A549 (cell line): ENCODE data around the gene PLEKHH1. TPM values are rescaled to one million over a fixed set of nuclear protein-coding genes. Genes with fewer than 3 reads are reported as not detected.

Experiments used
- ATAC-seq, 2 experiments: fragments of 200-7000 bp in 1 of 2; fragments of >200 bp in 1 of 2; cut with Nextera tagmentation in 1 of 2; cut with Tn5 transposase in 1 of 2; 3 replicates each; pipeline versions ENCODE4 v1.8.0 to v1.9.1; 2018 to 2020; ENCODE audit warnings: mild to moderate bottlenecking in 1 of 2, moderate library complexity in 1 of 2
- CTCF ChIA-PET: fragments of 300-600 bp; sonication (Branson Sonifier 250); formaldehyde crosslinking; extraction: SDS; loops from one replicate; lab custom pipeline; 2021; ENCODE audit warnings: antibody characterized with exemption, inconsistent platforms; lab: Yijun Ruan, JAX
- POLR2A ChIA-PET: fragments of 350-600 bp; formaldehyde crosslinking; extraction: SDS; loops from one replicate; lab custom pipeline; 2021; ENCODE audit warnings: antibody characterized with exemption, inconsistent platforms; lab: Yijun Ruan, JAX
- DNase-seq, 2 experiments: peaks; one replicate each; pipeline versions ENCODE4 v3.0.0 to v3.0.0-alpha.2; 2011 to 2016; ENCODE audit warnings: low read depth in 1 of 2, low spot score in 1 of 2
- FAIRE-seq: peaks from 2 replicates; lab custom pipeline; 2011; peaks lifted over from hg19 to GRCh38; lab: Jason Lieb, UNC
- H3K27ac ChIP-seq, 2 experiments: fragments of >200 bp; sonication (Bioruptor Twin); formaldehyde crosslinking; 3 replicates each; pipeline ENCODE4 v1.5.1; 2016 to 2017
- H3K4me1 ChIP-seq: fragments of >200 bp; sonication (Bioruptor Twin); formaldehyde crosslinking; 3 replicates; pipeline ENCODE4 v1.6.1; 2016
- H3K4me2 ChIP-seq: fragments of >200 bp; sonication (Bioruptor Twin); formaldehyde crosslinking; 3 replicates; pipeline ENCODE4 v1.6.1; 2016
- H3K4me3 ChIP-seq: fragments of >200 bp; sonication (Bioruptor Twin); formaldehyde crosslinking; 3 replicates; pipeline ENCODE4 v1.5.1; 2016
- H3K9me3 ChIP-seq: fragments of >200 bp; sonication (Bioruptor Twin); formaldehyde crosslinking; 3 replicates; pipeline ENCODE4 v1.6.1; 2016
- BHLHE40 ChIP-seq: IDR thresholded peaks from 2 replicates; pipeline ENCODE4 v1.6.1; 2012; ENCODE audit warnings: low read depth, low read length, inconsistent platforms
- EHMT2 ChIP-seq: fragments of 200-600 bp; sonication (generic); IDR thresholded peaks from 2 replicates; pipeline ENCODE4 v1.6.1; 2016; ENCODE audit warnings: antibody characterized with exemption, low read depth, mild to moderate bottlenecking, moderate library complexity
- ESRRA ChIP-seq: fragments of 150-350 bp; IDR thresholded peaks from 2 replicates; pipeline ENCODE4 v1.6.1; 2014; ENCODE audit warnings: mild to moderate bottlenecking, low read length, borderline replicate concordance
- FOSB ChIP-seq: fragments of 250-450 bp; sonication (Bioruptor Pico); IDR thresholded peaks from 2 replicates; pipeline ENCODE4 v1.5.0; 2020; ENCODE audit warnings: mild to moderate bottlenecking, moderate library complexity
- FOXS1 ChIP-seq: fragments of 250-450 bp; sonication (Bioruptor Pico); IDR thresholded peaks from 2 replicates; pipeline ENCODE4 v1.5.0; 2020; ENCODE audit warnings: mild to moderate bottlenecking, moderate library complexity
- HDAC2 ChIP-seq: fragments of 200-600 bp; sonication (generic); IDR thresholded peaks from 2 replicates; pipeline ENCODE4 v1.6.1; 2016
- HEYL ChIP-seq: fragments of 250-450 bp; sonication (Bioruptor Pico); IDR thresholded peaks from 2 replicates; pipeline ENCODE4 v1.8.0; 2021; ENCODE audit warnings: mild to moderate bottlenecking, moderate library complexity
- JUNB ChIP-seq: fragments of >200 bp; sonication (Bioruptor Twin); formaldehyde crosslinking; IDR thresholded peaks from 2 replicates; pipeline ENCODE4 v1.6.1; 2016
- KDM1A ChIP-seq: fragments of 200-600 bp; sonication (generic); IDR thresholded peaks from 2 replicates; pipeline ENCODE4 v1.6.1; 2016; ENCODE audit warnings: low read depth, mild to moderate bottlenecking
- KDM5A ChIP-seq: fragments of 200-600 bp; sonication (generic); IDR thresholded peaks from 2 replicates; pipeline ENCODE4 v1.6.1; 2016; ENCODE audit warnings: antibody characterized with exemption, mild to moderate bottlenecking
- MAFK ChIP-seq: fragments of 450-650 bp; IDR thresholded peaks from 2 replicates; pipeline ENCODE4 v1.6.1; 2014; ENCODE audit not compliant: partially characterized antibody
- MYC ChIP-seq: IDR thresholded peaks from 2 replicates; pipeline ENCODE4 v1.6.1; 2012; ENCODE audit warnings: mild to moderate bottlenecking, inconsistent platforms, low read length, improper control_type of control experiment, borderline replicate concordance
- NFE2L2 ChIP-seq: fragments of 150-350 bp; conservative IDR thresholded peaks from 2 replicates; pipeline ENCODE4 v1.6.1; 2014; ENCODE audit warnings: low read length
- NPAS2 ChIP-seq: fragments of 250-450 bp; sonication (Bioruptor Pico); IDR thresholded peaks from 2 replicates; pipeline ENCODE4 v1.8.0; 2022; ENCODE audit warnings: mild to moderate bottlenecking, moderate library complexity, borderline replicate concordance
- POLR2A ChIP-seq: IDR thresholded peaks from 2 replicates; pipeline ENCODE4 v1.6.1; 2012; ENCODE audit warnings: mild to moderate bottlenecking, low read length
- RCOR1 ChIP-seq: fragments of 150-350 bp; IDR thresholded peaks from 2 replicates; pipeline ENCODE4 v1.6.1; 2014; ENCODE audit warnings: antibody characterized with exemption, low read length, low read depth
- SREBF2 ChIP-seq: fragments of 450-650 bp; IDR thresholded peaks from 2 replicates; pipeline ENCODE4 v1.6.1; 2014; ENCODE audit warnings: mild to moderate bottlenecking, moderate library complexity
- TP53 ChIP-seq: fragments of 250-450 bp; sonication (Bioruptor Pico); IDR thresholded peaks from 2 replicates; pipeline ENCODE4 v1.5.0; 2021; ENCODE audit warnings: mild to moderate bottlenecking, moderate library complexity
- WGBS: methylation state at CpG from one replicate; pipeline ENCODE4 v1.1.6; 2017; ENCODE audit errors: missing lambda C conversion rate; 5-methylcytosine and 5-hydroxymethylcytosine counted together
- polyA plus RNA-seq, 4 experiments: library from polyadenylated mRNA; depleted of rRNA in 3 of 4; stranded (reverse); fragments of >200 nt; fragmentation: RNase III in 1 of 4; extraction: RNeasy Plus Mini Kit Qiagen cat#74134 plus additional on column Dnase treatment in 1 of 4; gene quantifications; 2 replicates in 3 of 4; 3 replicates in 1 of 4; pipeline ENCODE4 v1.2.3, GENCODE V29; 2011 to 2017
- TF ChIP-seq, protein P1 (sequence below): fragments of 200-600 bp; sonication (generic); IDR thresholded peaks from 2 replicates; pipeline ENCODE4 v1.6.1; 2016; ENCODE audit warnings: antibody characterized with exemption, mild to moderate bottlenecking, moderate library complexity
- TF ChIP-seq, protein P2 (sequence below): IDR thresholded peaks from 2 replicates; pipeline ENCODE4 v1.6.1; 2012; ENCODE audit warnings: low read depth, borderline replicate concordance
- TF ChIP-seq, protein P3 (sequence below): fragments of 250-450 bp; sonication (Bioruptor Pico); IDR thresholded peaks from 2 replicates; pipeline ENCODE4 v1.5.0; 2021; ENCODE audit warnings: mild to moderate bottlenecking, moderate library complexity, borderline replicate concordance

Gene PLEKHH1
- polyA plus RNA-seq, 2 of the 4 experiments (the other 2 are of a cell fraction): 3.5 to 5.1 TPM

DNA sequence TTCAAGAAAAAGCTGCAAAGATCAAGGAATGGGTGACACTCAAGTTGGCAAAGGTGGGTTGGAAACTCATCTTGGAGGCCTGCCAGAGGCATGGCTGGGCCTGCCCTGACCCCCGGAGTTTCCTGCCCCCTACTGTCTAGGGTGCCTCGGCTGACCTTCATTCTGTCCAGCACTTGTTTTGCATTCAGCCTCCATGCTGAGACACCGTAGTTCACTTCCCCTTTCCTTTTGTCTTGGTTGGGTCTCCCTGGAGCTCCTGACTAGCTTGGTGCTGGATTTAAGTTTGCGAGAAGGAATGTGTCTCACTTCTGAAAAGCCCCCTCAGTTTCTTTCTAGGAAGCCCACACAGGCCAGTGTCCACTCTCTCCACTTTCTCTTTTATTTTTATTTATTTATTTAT, 26.5 kb downstream of the PLEKHH1 start (continued):
- TF ChIP-seq, protein P1, sequence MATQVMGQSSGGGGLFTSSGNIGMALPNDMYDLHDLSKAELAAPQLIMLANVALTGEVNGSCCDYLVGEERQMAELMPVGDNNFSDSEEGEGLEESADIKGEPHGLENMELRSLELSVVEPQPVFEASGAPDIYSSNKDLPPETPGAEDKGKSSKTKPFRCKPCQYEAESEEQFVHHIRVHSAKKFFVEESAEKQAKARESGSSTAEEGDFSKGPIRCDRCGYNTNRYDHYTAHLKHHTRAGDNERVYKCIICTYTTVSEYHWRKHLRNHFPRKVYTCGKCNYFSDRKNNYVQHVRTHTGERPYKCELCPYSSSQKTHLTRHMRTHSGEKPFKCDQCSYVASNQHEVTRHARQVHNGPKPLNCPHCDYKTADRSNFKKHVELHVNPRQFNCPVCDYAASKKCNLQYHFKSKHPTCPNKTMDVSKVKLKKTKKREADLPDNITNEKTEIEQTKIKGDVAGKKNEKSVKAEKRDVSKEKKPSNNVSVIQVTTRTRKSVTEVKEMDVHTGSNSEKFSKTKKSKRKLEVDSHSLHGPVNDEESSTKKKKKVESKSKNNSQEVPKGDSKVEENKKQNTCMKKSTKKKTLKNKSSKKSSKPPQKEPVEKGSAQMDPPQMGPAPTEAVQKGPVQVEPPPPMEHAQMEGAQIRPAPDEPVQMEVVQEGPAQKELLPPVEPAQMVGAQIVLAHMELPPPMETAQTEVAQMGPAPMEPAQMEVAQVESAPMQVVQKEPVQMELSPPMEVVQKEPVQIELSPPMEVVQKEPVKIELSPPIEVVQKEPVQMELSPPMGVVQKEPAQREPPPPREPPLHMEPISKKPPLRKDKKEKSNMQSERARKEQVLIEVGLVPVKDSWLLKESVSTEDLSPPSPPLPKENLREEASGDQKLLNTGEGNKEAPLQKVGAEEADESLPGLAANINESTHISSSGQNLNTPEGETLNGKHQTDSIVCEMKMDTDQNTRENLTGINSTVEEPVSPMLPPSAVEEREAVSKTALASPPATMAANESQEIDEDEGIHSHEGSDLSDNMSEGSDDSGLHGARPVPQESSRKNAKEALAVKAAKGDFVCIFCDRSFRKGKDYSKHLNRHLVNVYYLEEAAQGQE: no peak
- TF ChIP-seq EHMT2: no peak

DNA sequence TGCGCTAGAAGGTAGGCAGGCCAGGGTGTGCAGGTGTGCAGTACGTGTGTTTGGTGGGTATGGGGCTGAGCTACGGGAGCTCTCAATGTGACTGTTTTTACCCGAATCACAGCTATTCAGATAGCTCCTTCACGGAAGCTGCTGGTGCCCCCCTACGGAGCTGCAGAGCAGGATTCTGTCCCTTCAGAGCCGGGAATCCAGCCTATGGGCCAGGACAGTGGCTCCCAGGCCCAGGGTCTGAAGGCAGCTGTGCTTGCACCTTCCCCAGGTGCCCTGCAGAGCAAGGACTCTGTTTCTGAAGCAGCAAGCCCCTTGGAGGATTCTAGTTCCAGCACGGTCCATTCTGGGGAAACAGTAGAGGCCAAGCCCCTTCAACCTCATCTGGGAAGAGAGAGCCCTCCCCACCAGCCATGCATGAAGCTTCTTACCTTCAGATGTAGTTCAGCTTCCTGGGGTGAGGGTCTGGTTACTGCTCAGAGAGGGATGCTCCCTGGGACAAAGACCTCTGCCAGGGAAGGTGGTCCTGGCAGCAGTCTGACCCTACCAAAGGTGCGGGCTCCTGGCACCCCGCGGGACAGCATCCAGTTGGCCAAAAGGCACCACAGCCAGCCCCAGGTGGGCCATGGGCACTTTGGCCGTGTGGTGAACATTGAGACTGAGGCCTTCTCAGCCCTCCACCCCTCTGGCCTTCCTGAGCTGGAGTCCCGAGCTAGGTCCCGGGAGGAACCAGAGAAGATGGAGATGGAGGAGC, 29.1 kb downstream of the PLEKHH1 start:
- Histone ChIP-seq H3K27ac (no peak overlapping the region), H3K4me3 (no peak overlapping the region), H3K9me3 (no peaks in the 10 kb centered on the region), H3K4me2 (no peak overlapping the region), H3K4me1 (peaks cover 4% of the 10 kb centered on the region; the same call in 1 of the 3 replicates)
- whole genome bisulfite sequencing: 92% methylated on average over 11 of the region's 14 CpGs
- ChIA-PET POLR2A (no interaction called here), CTCF (interaction anchor here (0.5 to 31.9 kb wide), 9 partner anchors 9 to 1811 kb away, joined by 3 to 517 read pairs (median 3); no protein-coding TSS in a partner anchor)
- no peak; a peak in 1 of 6 replicates for ATAC-seq
- TF ChIP-seq, protein P2, sequence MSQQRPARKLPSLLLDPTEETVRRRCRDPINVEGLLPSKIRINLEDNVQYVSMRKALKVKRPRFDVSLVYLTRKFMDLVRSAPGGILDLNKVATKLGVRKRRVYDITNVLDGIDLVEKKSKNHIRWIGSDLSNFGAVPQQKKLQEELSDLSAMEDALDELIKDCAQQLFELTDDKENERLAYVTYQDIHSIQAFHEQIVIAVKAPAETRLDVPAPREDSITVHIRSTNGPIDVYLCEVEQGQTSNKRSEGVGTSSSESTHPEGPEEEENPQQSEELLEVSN: no peak
- TF ChIP-seq FOXS1 (CRISPR knock-in tag) (no peak), FOSB (CRISPR knock-in tag) (no peak), POLR2A (no peak), SREBF2 (no peak), NFE2L2 (no peak), HEYL (CRISPR knock-in tag) (no peak), MAFK (no peak), NPAS2 (CRISPR knock-in tag) (no peak), MYC (no peak), KDM1A (no peak), RCOR1 (no peak), HDAC2 (no peak), TP53 (CRISPR knock-in tag) (no peak), JUNB (no peak), ESRRA (no peak), KDM5A (no peak), BHLHE40 (no peak)
- TF ChIP-seq, protein P1: no peak
- TF ChIP-seq, protein P3, sequence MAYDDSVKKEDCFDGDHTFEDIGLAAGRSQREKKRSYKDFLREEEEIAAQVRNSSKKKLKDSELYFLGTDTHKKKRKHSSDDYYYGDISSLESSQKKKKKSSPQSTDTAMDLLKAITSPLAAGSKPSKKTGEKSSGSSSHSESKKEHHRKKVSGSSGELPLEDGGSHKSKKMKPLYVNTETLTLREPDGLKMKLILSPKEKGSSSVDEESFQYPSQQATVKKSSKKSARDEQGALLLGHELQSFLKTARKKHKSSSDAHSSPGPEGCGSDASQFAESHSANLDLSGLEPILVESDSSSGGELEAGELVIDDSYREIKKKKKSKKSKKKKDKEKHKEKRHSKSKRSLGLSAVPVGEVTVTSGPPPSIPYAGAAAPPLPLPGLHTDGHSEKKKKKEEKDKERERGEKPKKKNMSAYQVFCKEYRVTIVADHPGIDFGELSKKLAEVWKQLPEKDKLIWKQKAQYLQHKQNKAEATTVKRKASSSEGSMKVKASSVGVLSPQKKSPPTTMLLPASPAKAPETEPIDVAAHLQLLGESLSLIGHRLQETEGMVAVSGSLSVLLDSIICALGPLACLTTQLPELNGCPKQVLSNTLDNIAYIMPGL: no peak
- no peak for FAIRE-seq
- no peak for DNase-seq
